ENCODE results near the gene KCNJ5. TPM values are rescaled to one million over a fixed set of nuclear protein-coding genes. Genes with fewer than 3 reads are reported as not detected.
A peak's percentile ranks its signal among the peaks of the same experiment; 100 is the strongest.

Gene KCNJ5
- total and polyA plus RNA-seq, 2 of the 4 experiments (the other 2 are of a cell fraction), result 0.07 to 0.18 TPM

- intact Hi-C loops (cut with micrococcal nuclease) (no loop called here), in situ Hi-C loops (cut with MboI; ENCODE audit: low sequenced_read_pairs) (no loop called here), dilution Hi-C loops (cut with HindIII; ENCODE audit: low sequenced_read_pairs, unreplicated experiment) (no loop called here)
- TF ChIP-seq SMC3 (IDR thresholded peaks at IDR 0.05; ENCODE audit: low read depth, low read length), result peak; percentile 41
- TF ChIP-seq RAD21 (IDR thresholded peaks at IDR 0.05; ENCODE audit: low read length), result peak; percentile 50
- TF ChIP-seq MAFK (IDR thresholded peaks at IDR 0.05; ENCODE audit: low read depth, low read length), result no peak
- no peak for TF ChIP-seq ELK1 (IDR thresholded peaks at IDR 0.05; ENCODE audit: borderline replicate concordance, low read depth, low read length)
- TF ChIP-seq, protein P1, sequence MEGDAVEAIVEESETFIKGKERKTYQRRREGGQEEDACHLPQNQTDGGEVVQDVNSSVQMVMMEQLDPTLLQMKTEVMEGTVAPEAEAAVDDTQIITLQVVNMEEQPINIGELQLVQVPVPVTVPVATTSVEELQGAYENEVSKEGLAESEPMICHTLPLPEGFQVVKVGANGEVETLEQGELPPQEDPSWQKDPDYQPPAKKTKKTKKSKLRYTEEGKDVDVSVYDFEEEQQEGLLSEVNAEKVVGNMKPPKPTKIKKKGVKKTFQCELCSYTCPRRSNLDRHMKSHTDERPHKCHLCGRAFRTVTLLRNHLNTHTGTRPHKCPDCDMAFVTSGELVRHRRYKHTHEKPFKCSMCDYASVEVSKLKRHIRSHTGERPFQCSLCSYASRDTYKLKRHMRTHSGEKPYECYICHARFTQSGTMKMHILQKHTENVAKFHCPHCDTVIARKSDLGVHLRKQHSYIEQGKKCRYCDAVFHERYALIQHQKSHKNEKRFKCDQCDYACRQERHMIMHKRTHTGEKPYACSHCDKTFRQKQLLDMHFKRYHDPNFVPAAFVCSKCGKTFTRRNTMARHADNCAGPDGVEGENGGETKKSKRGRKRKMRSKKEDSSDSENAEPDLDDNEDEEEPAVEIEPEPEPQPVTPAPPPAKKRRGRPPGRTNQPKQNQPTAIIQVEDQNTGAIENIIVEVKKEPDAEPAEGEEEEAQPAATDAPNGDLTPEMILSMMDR (conservative IDR thresholded peaks at IDR 0.05; ENCODE audit: low read depth, low read length), result peak; percentile 67
- TF ChIP-seq CHD1 (IDR thresholded peaks at IDR 0.05; ENCODE audit: low read depth, low read length), result no peak
- ATAC-seq (ENCODE audit: low read depth), result peak; percentile 73
- no peak overlapping the region for H3K27ac ChIP-seq (ENCODE audit: insufficient read depth, low read length)
- no peaks in the 10 kb centered on the region for H3K9me3 ChIP-seq (ENCODE audit: control insufficient read depth, insufficient read depth, low read length)
- no peak overlapping the region for H4K8ac ChIP-seq (ENCODE audit: low read depth in 2 of 2, low read length in 2 of 2)
- H3K56ac ChIP-seq (ENCODE audit: extremely low read depth, insufficient read depth, low read length), result no peak overlapping the region
- peaks cover 7% of the 10 kb centered on the region for H3K9me1 ChIP-seq (ENCODE audit: insufficient read depth, low read length)
- peak; percentile 47 for DNase-seq
- no peak overlapping the region for H2BK5ac ChIP-seq (ENCODE audit: low read depth, low read length, poor library complexity, severe bottlenecking)
- POLR2A ChIA-PET (ENCODE audit: unreplicated experiment), result no interaction called here
- H2AFZ ChIP-seq (replicated peaks; ENCODE audit: low read length, poor library complexity), result peak overlapping the region; percentile 1
- no peak overlapping the region for H3K4me2 ChIP-seq (ENCODE audit: low read depth, low read length)
- no peaks in the 10 kb centered on the region; the same call in 1 of the 2 replicates for H4K20me1 ChIP-seq (ENCODE audit: insufficient read depth, low read length)
- H3K9ac ChIP-seq (ENCODE audit: low read depth, low read length), result no peak overlapping the region
- no peaks in the 10 kb centered on the region for H3K36me3 ChIP-seq (ENCODE audit: control insufficient read depth, insufficient read depth, low read length)
- 20% methylated on average over 23 of the region's 33 CpGs; no CpG with 5 or more reads in 1 of the 2 experiments for WGBS, 2 experiments (ENCODE audit: extremely low coverage in 2 of 2, insufficient read length in 1 of 2)
- CTCF ChIA-PET, result no interaction called here
- peaks cover 30% of the 10 kb centered on the region for H3K27me3 ChIP-seq (ENCODE audit: control insufficient read depth, insufficient read depth, low read length)
- H3K18ac ChIP-seq (ENCODE audit: low read depth, low read length), result no peak overlapping the region
- H2BK15ac ChIP-seq (ENCODE audit: low read depth, low read length), result no peak overlapping the region
- H3K4me3 ChIP-seq (ENCODE audit: insufficient read depth, low read depth, low read length), result no peak overlapping the region
- no peak overlapping the region for H3K23ac ChIP-seq (ENCODE audit: low read depth, low read length)
- H3K4me1 ChIP-seq (ENCODE audit: control insufficient read depth, insufficient read depth, low read length), result peaks cover 10% of the 10 kb centered on the region
- no peak overlapping the region for H3K14ac ChIP-seq (replicated peaks; ENCODE audit: low read depth, low read length)
- no peak overlapping the region for H2BK120ac ChIP-seq (ENCODE audit: low read depth, low read length)
- BruUV-seq (replicated peaks), result no TSS peak
- H2BK20ac ChIP-seq (ENCODE audit: low read depth, low read length), result no peak overlapping the region
- no peak overlapping the region for H4K91ac ChIP-seq (ENCODE audit: insufficient read depth, low read depth, low read length)
- no peak overlapping the region for H3K4ac ChIP-seq (ENCODE audit: low read depth, low read length)
- no peak overlapping the region for H2AK9ac ChIP-seq (replicated peaks; ENCODE audit: low read depth, low read length, poor library complexity)
- H2AK5ac ChIP-seq (ENCODE audit: low read depth, low read length), result no peak overlapping the region
- no peak overlapping the region for H4K5ac ChIP-seq (ENCODE audit: low read depth, low read length)
- H3K79me1 ChIP-seq (ENCODE audit: low read depth in 1 of 2, low read length in 2 of 2), result no peaks in the 10 kb centered on the region
Measured at GRCh38 chr11:128859563-128860441, 31.4 kb upstream of the KCNJ5 start.
